Measurements from ENCODE around the gene SH3TC1.

The SH3TC1 gene

DNA sequence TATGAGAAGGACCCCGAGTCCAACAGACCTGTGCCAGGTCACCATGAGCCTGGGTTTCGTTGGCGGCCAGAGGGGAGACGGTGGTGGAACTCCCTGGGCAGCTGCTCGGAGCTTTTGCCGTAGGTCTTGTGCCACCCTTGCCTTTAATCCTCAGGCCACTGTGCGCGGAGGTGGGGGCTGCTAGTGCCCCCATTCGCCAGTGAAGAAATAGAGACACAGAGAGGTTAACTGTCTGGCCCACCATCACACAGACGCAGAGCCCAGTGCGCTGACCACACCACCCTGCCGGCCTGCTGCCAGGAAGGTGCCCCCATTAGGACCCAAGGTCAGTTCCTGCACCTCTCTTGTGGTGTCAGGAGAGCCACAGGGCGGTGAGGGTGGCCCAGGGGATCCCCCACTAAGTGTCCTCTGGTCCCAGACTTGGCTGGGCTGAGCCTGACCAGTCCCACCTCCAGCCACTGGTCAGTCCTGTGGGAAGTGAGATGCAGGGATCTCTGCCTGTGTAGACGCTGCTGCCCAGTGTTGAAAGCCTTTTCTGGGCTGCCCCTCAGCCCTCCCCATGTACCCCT, 42.2 kb downstream of the SH3TC1 start:
- no peak overlapping the region for H3K27ac Mint-ChIP-seq
- no peaks in the 10 kb centered on the region for H3K36me3 Mint-ChIP-seq
- peaks cover 7% of the 10 kb centered on the region for H3K4me1 Mint-ChIP-seq
- H3K4me3 Mint-ChIP-seq, result no peak overlapping the region
- no peaks in the 10 kb centered on the region for H3K9me3 Mint-ChIP-seq
- ATAC-seq (no peak), DNase-seq (ENCODE audit: low spot score in 2 of 2) (no peak)

- ATAC-seq, result peak; percentile 84
- peak; percentile 91 to 95 for DNase-seq (ENCODE audit: low spot score in 2 of 2)
- Mint-ChIP-seq H3K9me3 (no peaks in the 10 kb centered on the region), H3K36me3 (no peaks in the 10 kb centered on the region), H3K4me1 (peaks cover 7% of the 10 kb centered on the region), H3K27ac (no peak overlapping the region), H3K4me3 (no peak overlapping the region)
These were observed 43.0 kb downstream of the SH3TC1 start for GRCh38 chr4:8241895-8242696.

DNA sequence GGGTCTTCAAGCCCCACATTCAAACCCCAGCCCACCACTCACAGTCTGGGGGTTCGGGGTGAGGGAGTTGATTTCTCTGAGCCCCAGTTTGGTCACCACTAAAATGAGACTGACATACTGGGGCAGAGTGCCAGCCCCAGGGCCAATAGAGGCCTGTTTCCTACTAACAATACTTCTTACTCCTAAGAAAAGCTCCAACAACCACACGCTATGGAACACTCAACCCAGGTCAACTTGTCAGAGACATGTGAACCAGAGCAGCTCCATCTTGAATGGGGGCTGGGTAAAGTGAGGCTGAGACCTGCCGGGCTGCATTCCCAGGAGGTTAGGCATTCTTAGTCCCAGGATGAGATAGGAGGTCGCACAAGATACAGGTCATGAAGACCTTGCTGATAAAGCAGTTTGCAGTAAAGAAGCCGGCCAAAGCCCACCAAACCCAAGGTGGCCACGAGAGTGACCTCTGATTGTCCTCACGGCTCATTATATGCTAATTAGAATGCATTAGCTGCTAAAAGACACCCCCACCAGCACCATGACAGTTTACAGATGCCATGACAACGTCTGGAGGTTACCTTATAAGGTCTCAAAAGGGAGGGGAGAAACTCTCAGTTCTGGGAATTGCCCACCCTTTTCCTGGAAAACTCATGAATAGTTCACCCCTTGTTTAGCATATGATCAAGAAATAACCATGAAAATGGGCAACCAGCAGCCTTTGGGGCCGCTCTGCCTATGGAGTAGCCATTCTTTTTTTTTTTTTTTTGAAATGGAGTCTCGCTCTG, 43.9 kb downstream of the SH3TC1 start:
- no peak overlapping the region for H3K27ac Mint-ChIP-seq
- no peaks in the 10 kb centered on the region for H3K36me3 Mint-ChIP-seq
- ATAC-seq (no peak), DNase-seq (ENCODE audit: low spot score in 2 of 2) (no peak)
- H3K9me3 Mint-ChIP-seq, result no peaks in the 10 kb centered on the region
- peaks cover 7% of the 10 kb centered on the region for H3K4me1 Mint-ChIP-seq
- no peak overlapping the region for H3K4me3 Mint-ChIP-seq

DNA sequence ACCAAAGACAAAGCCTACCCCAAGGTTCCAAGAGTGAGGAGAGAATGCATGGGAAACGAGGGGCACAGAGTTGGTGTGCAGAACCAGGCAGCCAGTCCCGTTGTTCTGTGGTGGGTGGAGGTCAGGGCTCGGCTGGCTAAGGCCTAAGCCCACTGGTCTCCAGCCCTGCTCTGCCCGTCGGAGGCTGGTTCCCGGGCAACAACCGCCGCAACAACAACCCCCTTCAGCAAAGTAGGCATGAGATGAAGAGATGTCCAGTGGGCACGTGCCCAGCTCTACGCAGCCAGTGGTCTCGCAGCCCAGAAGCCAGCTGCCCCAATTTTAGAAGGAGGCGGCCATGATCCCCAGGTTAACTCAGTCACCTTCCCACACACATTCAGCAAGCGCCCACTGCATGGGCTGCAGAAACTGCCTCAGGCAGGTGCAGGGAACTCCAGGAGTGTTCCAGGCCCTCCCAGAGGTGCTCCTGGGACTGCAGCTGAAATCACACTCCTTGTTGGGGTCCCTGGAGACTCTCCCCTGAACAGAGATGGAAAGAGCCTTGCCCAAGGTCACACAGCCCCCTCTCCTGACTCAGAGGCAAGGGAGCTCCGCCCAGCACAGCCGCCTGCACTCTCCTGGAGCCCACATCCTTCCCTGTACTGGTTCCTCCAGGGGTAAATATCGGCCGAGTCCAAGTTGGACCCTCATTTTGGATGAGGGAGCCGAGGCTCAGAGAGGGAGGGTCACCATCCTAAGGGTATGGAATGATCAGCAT, 45.1 kb downstream of the SH3TC1 start:
- no peak overlapping the region for H3K27ac Mint-ChIP-seq
- no peaks in the 10 kb centered on the region for H3K9me3 Mint-ChIP-seq
- no peak overlapping the region for H3K4me3 Mint-ChIP-seq
- ATAC-seq, result no peak
- H3K4me1 Mint-ChIP-seq, result peaks cover 7% of the 10 kb centered on the region
- DNase-seq (ENCODE audit: low spot score in 2 of 2), result no peak
- H3K36me3 Mint-ChIP-seq, result no peaks in the 10 kb centered on the region

- Mint-ChIP-seq H3K4me1 (peaks cover 7% of the 10 kb centered on the region), H3K9me3 (no peaks in the 10 kb centered on the region), H3K27ac (no peak overlapping the region), H3K36me3 (no peaks in the 10 kb centered on the region), H3K4me3 (no peak overlapping the region)
- no peak for ATAC-seq
- no peak for DNase-seq (ENCODE audit: low spot score in 2 of 2)
These were observed 45.9 kb downstream of the SH3TC1 start for GRCh38 chr4:8244931-8245460.

- Mint-ChIP-seq H3K9me3 (no peaks in the 10 kb centered on the region), H3K4me3 (no peak overlapping the region), H3K27ac (no peak overlapping the region), H3K36me3 (no peaks in the 10 kb centered on the region), H3K4me1 (peaks cover 7% of the 10 kb centered on the region)
- DNase-seq (ENCODE audit: low spot score in 2 of 2) (no peak), ATAC-seq (no peak)
These were observed 47.1 kb downstream of the SH3TC1 start for GRCh38 chr4:8245884-8246833.

- H3K9me3 Mint-ChIP-seq, result no peaks in the 10 kb centered on the region
- H3K36me3 Mint-ChIP-seq, result no peaks in the 10 kb centered on the region
- ATAC-seq (peak; percentile 14), DNase-seq (ENCODE audit: low spot score in 2 of 2) (no peak)
- no peak overlapping the region for H3K27ac Mint-ChIP-seq
- no peaks in the 10 kb centered on the region for H3K4me1 Mint-ChIP-seq
- H3K4me3 Mint-ChIP-seq, result no peak overlapping the region
These were observed 48.2 kb downstream of the SH3TC1 start for GRCh38 chr4:8247047-8247930.

GRCh38 chr4:8248091-8248490, 49.0 kb downstream of the SH3TC1 start:
- no peak for DNase-seq (ENCODE audit: low spot score in 2 of 2)
- no peak overlapping the region for H3K27ac Mint-ChIP-seq
- H3K4me3 Mint-ChIP-seq, result no peak overlapping the region
- no peaks in the 10 kb centered on the region for H3K4me1 Mint-ChIP-seq
- no peaks in the 10 kb centered on the region for H3K36me3 Mint-ChIP-seq
- H3K9me3 Mint-ChIP-seq, result no peaks in the 10 kb centered on the region
- ATAC-seq, result no peak

GRCh38 chr4:8250227-8250626, 51.1 kb downstream of the SH3TC1 start:
- Mint-ChIP-seq H3K9me3 (no peaks in the 10 kb centered on the region), H3K4me1 (no peaks in the 10 kb centered on the region), H3K36me3 (no peaks in the 10 kb centered on the region), H3K27ac (no peak overlapping the region), H3K4me3 (no peak overlapping the region)
- DNase-seq (ENCODE audit: low spot score in 2 of 2) (no peak), ATAC-seq (no peak)

- Mint-ChIP-seq H3K4me1 (no peaks in the 10 kb centered on the region), H3K27ac (no peak overlapping the region), H3K36me3 (no peaks in the 10 kb centered on the region), H3K9me3 (no peaks in the 10 kb centered on the region), H3K4me3 (no peak overlapping the region)
- no peak for ATAC-seq
- DNase-seq (ENCODE audit: low spot score in 2 of 2), result no peak
These were observed 51.5 kb downstream of the SH3TC1 start for GRCh38 chr4:8250637-8251036.

DNA sequence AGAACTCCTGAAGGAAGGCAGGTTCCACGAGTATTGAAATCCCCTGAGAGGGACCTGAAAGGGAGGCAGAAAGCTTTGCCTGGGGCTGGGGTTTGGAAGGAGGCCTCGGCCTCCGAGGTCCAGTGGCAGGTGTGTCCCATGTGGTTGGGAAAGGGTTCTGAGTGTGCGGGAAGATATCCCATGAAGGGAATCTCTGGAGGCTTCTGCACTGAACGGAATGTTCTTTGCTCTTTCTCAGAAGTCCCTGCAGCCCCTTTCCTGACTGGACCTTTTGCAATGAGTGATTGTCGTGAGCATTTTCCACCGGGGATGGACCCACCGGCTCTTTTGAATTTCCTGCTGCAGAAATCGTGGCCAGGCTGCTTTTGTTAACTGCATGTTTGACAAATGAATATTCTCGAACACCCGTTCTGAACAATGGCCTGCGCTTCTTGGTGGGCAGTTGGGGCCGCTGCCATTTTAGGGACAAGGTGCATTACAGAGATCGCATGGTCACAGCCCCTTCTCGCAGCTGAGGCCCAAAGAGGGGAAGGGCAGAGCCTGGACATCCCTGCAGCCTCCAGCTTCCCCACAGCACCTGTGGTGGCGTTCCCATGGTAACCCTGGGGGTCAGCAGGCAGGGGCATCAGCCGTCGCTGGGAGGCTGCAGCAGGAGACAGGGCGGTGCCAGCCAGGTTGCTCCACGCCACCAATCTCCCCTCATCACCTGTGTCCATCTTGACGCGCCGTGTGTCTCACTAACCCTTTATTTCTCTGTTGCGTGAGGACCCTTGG, 52.2 kb downstream of the SH3TC1 start:
- Mint-ChIP-seq H3K4me1 (no peaks in the 10 kb centered on the region), H3K9me3 (no peaks in the 10 kb centered on the region), H3K4me3 (no peak overlapping the region), H3K27ac (no peak overlapping the region), H3K36me3 (no peaks in the 10 kb centered on the region)
- ATAC-seq (no peak), DNase-seq (ENCODE audit: low spot score in 2 of 2) (no peak)

GRCh38 chr4:8252301-8253173, 53.4 kb downstream of the SH3TC1 start:
- no peaks in the 10 kb centered on the region for H3K4me1 Mint-ChIP-seq
- no peaks in the 10 kb centered on the region for H3K9me3 Mint-ChIP-seq
- ATAC-seq, result no peak
- H3K27ac Mint-ChIP-seq, result no peak overlapping the region
- DNase-seq (ENCODE audit: low spot score in 2 of 2), result no peak
- H3K4me3 Mint-ChIP-seq, result no peak overlapping the region
- no peaks in the 10 kb centered on the region for H3K36me3 Mint-ChIP-seq

Measured in stimulated activated effector memory CD8-positive, alpha-beta T cell treated with anti-CD3 and anti-CD28 coated beads, Interleukin-12 subunit alpha, Interleukin-12 subunit beta, amount 100 ng/mL, for 72 hours (primary cell).